ENCODE results near the gene SGCG.

DNA sequence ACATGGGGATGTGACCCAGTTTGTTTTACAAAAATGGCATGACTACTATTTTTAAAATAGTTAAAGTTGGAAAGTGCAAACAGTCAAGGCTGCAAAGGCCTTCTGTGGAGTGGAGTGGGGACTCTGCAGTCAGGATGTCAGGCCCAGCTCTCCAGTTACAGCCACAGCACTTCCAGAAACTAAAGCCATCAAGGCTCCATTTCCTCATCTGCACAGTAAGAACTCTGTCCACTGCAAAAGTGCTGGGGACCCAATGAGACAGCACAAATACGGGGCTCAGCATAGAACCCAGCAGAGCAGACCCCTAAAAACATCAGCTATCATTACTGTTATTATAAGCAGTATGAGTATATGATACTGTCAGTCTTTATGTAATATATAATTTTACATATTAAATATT is 179.1 kb downstream of the SGCG start:
- no peak for TF ChIP-seq ZFX (IDR thresholded peaks at IDR 0.05)
- TF ChIP-seq, protein P1, sequence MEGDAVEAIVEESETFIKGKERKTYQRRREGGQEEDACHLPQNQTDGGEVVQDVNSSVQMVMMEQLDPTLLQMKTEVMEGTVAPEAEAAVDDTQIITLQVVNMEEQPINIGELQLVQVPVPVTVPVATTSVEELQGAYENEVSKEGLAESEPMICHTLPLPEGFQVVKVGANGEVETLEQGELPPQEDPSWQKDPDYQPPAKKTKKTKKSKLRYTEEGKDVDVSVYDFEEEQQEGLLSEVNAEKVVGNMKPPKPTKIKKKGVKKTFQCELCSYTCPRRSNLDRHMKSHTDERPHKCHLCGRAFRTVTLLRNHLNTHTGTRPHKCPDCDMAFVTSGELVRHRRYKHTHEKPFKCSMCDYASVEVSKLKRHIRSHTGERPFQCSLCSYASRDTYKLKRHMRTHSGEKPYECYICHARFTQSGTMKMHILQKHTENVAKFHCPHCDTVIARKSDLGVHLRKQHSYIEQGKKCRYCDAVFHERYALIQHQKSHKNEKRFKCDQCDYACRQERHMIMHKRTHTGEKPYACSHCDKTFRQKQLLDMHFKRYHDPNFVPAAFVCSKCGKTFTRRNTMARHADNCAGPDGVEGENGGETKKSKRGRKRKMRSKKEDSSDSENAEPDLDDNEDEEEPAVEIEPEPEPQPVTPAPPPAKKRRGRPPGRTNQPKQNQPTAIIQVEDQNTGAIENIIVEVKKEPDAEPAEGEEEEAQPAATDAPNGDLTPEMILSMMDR (IDR thresholded peaks at IDR 0.05 in 2 of 3, conservative IDR thresholded peaks at IDR 0.05 in 1 of 3; ENCODE audit: borderline replicate concordance in 1 of 3, insufficient read depth in 1 of 3, low read depth in 2 of 3, low read length in 2 of 3) = no peak

Data from HCT116 (cell line).